ENCODE data around the gene RNF225.

GRCh38 chr19:58372311-58373133 lies 22.9 kb upstream of the RNF225 start:
- TF ChIP-seq EZH2 (conservative IDR thresholded peaks at IDR 0.05; ENCODE audit: low read depth, low read length), result no peak
- TF ChIP-seq MTA3 (CRISPR knock-in tag; IDR thresholded peaks at IDR 0.05), result no peak
- no peak for TF ChIP-seq CSRNP1 (CRISPR knock-in tag; IDR thresholded peaks at IDR 0.05)
- no peak for TF ChIP-seq JUNB (CRISPR knock-in tag; IDR thresholded peaks at IDR 0.05; ENCODE audit: borderline replicate concordance)
- no peak for TF ChIP-seq ZNF530 (CRISPR knock-in tag; IDR thresholded peaks at IDR 0.05; ENCODE audit: low read depth)
- no peak for TF ChIP-seq BHLHE40 (IDR thresholded peaks at IDR 0.05; ENCODE audit: low read length)
- TF ChIP-seq TRIM24 (CRISPR knock-in tag; IDR thresholded peaks at IDR 0.05), result no peak
- TF ChIP-seq HNRNPH1 (optimal IDR thresholded peaks at IDR 0.05; ENCODE audit: low read depth, low read length), result no peak
